ENCODE measurements around the gene FBXL16.
A peak's percentile ranks its signal among the peaks of the same experiment; 100 is the strongest.

DNA sequence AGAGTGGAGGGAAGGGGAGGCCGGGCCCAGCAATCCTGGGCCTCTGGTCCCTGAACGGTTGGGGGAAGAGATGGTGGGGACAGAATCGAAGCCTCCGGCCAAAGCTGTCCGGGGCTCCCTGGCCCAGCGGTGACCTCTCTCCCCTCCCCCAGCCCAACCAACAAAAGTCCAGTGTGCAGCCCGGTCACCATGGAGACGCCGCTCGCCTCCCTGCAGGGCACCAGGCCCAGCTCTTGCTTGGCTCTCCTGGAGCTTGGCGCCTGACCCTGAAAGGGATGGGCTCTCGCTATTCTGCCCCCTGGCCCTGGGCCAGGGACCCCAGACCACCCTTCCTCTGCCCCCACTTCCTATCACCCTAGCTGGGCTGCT lies 10.6 kb upstream of the FBXL16 start:
- TF ChIP-seq GABPA (IDR thresholded peaks at IDR 0.05; ENCODE audit: low read depth) = no peak
- TF ChIP-seq CTCF (IDR thresholded peaks at IDR 0.05) = no peak
- TF ChIP-seq, protein P1, sequence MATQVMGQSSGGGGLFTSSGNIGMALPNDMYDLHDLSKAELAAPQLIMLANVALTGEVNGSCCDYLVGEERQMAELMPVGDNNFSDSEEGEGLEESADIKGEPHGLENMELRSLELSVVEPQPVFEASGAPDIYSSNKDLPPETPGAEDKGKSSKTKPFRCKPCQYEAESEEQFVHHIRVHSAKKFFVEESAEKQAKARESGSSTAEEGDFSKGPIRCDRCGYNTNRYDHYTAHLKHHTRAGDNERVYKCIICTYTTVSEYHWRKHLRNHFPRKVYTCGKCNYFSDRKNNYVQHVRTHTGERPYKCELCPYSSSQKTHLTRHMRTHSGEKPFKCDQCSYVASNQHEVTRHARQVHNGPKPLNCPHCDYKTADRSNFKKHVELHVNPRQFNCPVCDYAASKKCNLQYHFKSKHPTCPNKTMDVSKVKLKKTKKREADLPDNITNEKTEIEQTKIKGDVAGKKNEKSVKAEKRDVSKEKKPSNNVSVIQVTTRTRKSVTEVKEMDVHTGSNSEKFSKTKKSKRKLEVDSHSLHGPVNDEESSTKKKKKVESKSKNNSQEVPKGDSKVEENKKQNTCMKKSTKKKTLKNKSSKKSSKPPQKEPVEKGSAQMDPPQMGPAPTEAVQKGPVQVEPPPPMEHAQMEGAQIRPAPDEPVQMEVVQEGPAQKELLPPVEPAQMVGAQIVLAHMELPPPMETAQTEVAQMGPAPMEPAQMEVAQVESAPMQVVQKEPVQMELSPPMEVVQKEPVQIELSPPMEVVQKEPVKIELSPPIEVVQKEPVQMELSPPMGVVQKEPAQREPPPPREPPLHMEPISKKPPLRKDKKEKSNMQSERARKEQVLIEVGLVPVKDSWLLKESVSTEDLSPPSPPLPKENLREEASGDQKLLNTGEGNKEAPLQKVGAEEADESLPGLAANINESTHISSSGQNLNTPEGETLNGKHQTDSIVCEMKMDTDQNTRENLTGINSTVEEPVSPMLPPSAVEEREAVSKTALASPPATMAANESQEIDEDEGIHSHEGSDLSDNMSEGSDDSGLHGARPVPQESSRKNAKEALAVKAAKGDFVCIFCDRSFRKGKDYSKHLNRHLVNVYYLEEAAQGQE (IDR thresholded peaks at IDR 0.05; ENCODE audit: low read depth, low read length) = no peak
- TF ChIP-seq NRF1 (IDR thresholded peaks at IDR 0.05; ENCODE audit: low read depth, low read length) = no peak
- no peak for TF ChIP-seq POLR2AphosphoS5 (IDR thresholded peaks at IDR 0.05; ENCODE audit: low read depth, low read length)
- peak in 1 of 2 experiments; percentile 40; a peak in 2 of 4 replicates for TF ChIP-seq EP300 (IDR thresholded peaks at IDR 0.05; ENCODE audit: borderline replicate concordance in 1 of 2, low read depth in 1 of 2, low read length in 1 of 2)
- TF ChIP-seq RAD21 (IDR thresholded peaks at IDR 0.05; ENCODE audit: low read length) = no peak
- no peak for TF ChIP-seq FOXM1 (IDR thresholded peaks at IDR 0.05; ENCODE audit: low read depth)
- TF ChIP-seq EZH2phosphoT487 (IDR thresholded peaks at IDR 0.05; ENCODE audit: borderline replicate concordance, low read depth) = no peak
- TF ChIP-seq MXI1 (IDR thresholded peaks at IDR 0.05; ENCODE audit: low read depth, low read length) = no peak; the same call in 1 of the 2 replicates
